SU-DHL-6 (cell line): ENCODE data around the gene MAP1A.

Source experiments
- H2AFZ ChIP-seq: fragments of 200-600 bp; sonication (generic); 2 replicates; pipeline ENCODE4 v1.6.1; 2014; ENCODE audit warnings: low read depth, mild to moderate bottlenecking, moderate library complexity, mixed read lengths, antibody characterized with exemption, low read length; ENCODE audit not compliant: severe bottlenecking
- H3F3A ChIP-seq: fragments of 200-600 bp; shearing (Covaris generic); 2 replicates; pipeline ENCODE4 v1.6.0; 2016; ENCODE audit warnings: antibody characterized with exemption, mild to moderate bottlenecking; ENCODE audit not compliant: insufficient read depth
- H3K27ac ChIP-seq: fragments of 200-600 bp; sonication (generic); 2 replicates; pipeline ENCODE4 v1.5.1; 2016; ENCODE audit warnings: low read depth, mild to moderate bottlenecking, low read length, moderate library complexity, mixed read lengths
- H3K27me3 ChIP-seq: fragments of 200-600 bp; sonication (generic), shearing (Covaris generic); 2 replicates; pipeline ENCODE4 v1.6.0; 2014; ENCODE audit warnings: mild to moderate bottlenecking, low read length
- H3K36me3 ChIP-seq: fragments of 200-600 bp; sonication (generic); 2 replicates; pipeline ENCODE4 v1.6.1; 2014; ENCODE audit warnings: mild to moderate bottlenecking, low read length, mixed read lengths
- H3K4me2 ChIP-seq: fragments of 300-600, 200-600 bp; shearing (Covaris generic), sonication (generic); 2 replicates; pipeline ENCODE4 v1.6.0; 2014; ENCODE audit warnings: low read length, low read depth, mild to moderate bottlenecking; ENCODE audit not compliant: poor library complexity, severe bottlenecking
- H3K4me3 ChIP-seq: fragments of 200-600 bp; sonication (generic); 2 replicates; pipeline ENCODE4 v1.5.1; 2014; ENCODE audit warnings: antibody characterized with exemption, low read length, mild to moderate bottlenecking, mixed read lengths; ENCODE audit not compliant: insufficient read depth, poor library complexity, severe bottlenecking
- H3K79me2 ChIP-seq: fragments of 200-600 bp; sonication (generic); 2 replicates; pipeline ENCODE4 v1.6.1; 2014; ENCODE audit warnings: mild to moderate bottlenecking, low read length, moderate library complexity; ENCODE audit not compliant: insufficient read depth
- H3K9ac ChIP-seq: fragments of 200-600 bp; sonication (generic); 2 replicates; pipeline ENCODE4 v1.7.0; 2014; ENCODE audit warnings: mild to moderate bottlenecking, low read length
- H3K9me2 ChIP-seq: fragments of 200-600 bp; sonication (generic); replicated peaks from 2 replicates; pipeline ENCODE4 v1.6.1; 2014; ENCODE audit warnings: low read length; ENCODE audit not compliant: insufficient read depth
- H3K9me3 ChIP-seq: fragments of 200-600 bp; sonication (generic); 2 replicates; pipeline ENCODE4 v1.6.1; 2014; ENCODE audit warnings: low read length, mixed read lengths; ENCODE audit not compliant: insufficient read depth
- H4K20me1 ChIP-seq: fragments of 200-600 bp; sonication (generic); 2 replicates; pipeline ENCODE4 v1.6.1; 2014; ENCODE audit warnings: low read depth, mild to moderate bottlenecking, antibody characterized with exemption, low read length, moderate library complexity, mixed read lengths
- CTCF ChIP-seq: fragments of 200-600 bp; sonication (generic); IDR thresholded peaks from one replicate; pipeline ENCODE4 v1.5.1; 2017; ENCODE audit warnings: antibody characterized with exemption, mild to moderate bottlenecking, low read length, moderate library complexity; ENCODE audit not compliant: insufficient read depth, poor library complexity, severe bottlenecking
- EZH2phosphoT487 ChIP-seq: fragments of 200-600 bp; sonication (generic), shearing (Covaris generic); conservative IDR thresholded peaks from 2 replicates; pipeline ENCODE4 v1.6.1; 2018; ENCODE audit warnings: mild to moderate bottlenecking, antibody characterized with exemption, low read length, moderate library complexity, mixed read lengths

Gene MAP1A

GRCh38 chr15:43528542-43529007, 11.2 kb downstream of the MAP1A start:
- Histone ChIP-seq H3K27me3 (no peaks in the 10 kb centered on the region), H2AFZ (no peak overlapping the region), H3K27ac (no peak overlapping the region), H3K4me2 (no peak overlapping the region), H3F3A (no peaks in the 10 kb centered on the region), H4K20me1 (no peaks in the 10 kb centered on the region), H3K36me3 (no peaks in the 10 kb centered on the region), H3K79me2 (no peaks in the 10 kb centered on the region), H3K4me3 (no peak overlapping the region), H3K9ac (no peak overlapping the region), H3K9me2 (no peaks in the 10 kb centered on the region), H3K9me3 (no peaks in the 10 kb centered on the region)
- TF ChIP-seq EZH2phosphoT487 (no peak), CTCF (no peak)

- Histone ChIP-seq H3K4me3 (no peak overlapping the region), H2AFZ (no peak overlapping the region), H3K36me3 (no peaks in the 10 kb centered on the region), H3K27ac (no peak overlapping the region), H3K9me2 (no peaks in the 10 kb centered on the region), H3K79me2 (no peaks in the 10 kb centered on the region), H3K9ac (no peak overlapping the region), H3K4me2 (no peak overlapping the region), H3K27me3 (no peaks in the 10 kb centered on the region), H3F3A (no peaks in the 10 kb centered on the region), H4K20me1 (no peaks in the 10 kb centered on the region), H3K9me3 (no peaks in the 10 kb centered on the region)
- TF ChIP-seq CTCF (no peak), EZH2phosphoT487 (no peak)
Measured at GRCh38 chr15:43529141-43529540, 11.7 kb downstream of the MAP1A start.

- H4K20me1 ChIP-seq: no peaks in the 10 kb centered on the region
- no peaks in the 10 kb centered on the region for H3K79me2 ChIP-seq
- H3F3A ChIP-seq: no peaks in the 10 kb centered on the region
- H3K9ac ChIP-seq: no peak overlapping the region
- no peak overlapping the region for H3K4me3 ChIP-seq
- no peak overlapping the region for H3K4me2 ChIP-seq
- no peaks in the 10 kb centered on the region for H3K27me3 ChIP-seq
- H3K27ac ChIP-seq: no peak overlapping the region
- no peak overlapping the region for H2AFZ ChIP-seq
- no peaks in the 10 kb centered on the region for H3K36me3 ChIP-seq
- no peak for TF ChIP-seq CTCF
- H3K9me3 ChIP-seq: no peaks in the 10 kb centered on the region
- no peaks in the 10 kb centered on the region for H3K9me2 ChIP-seq
Measured at GRCh38 chr15:43529587-43530345, 12.4 kb downstream of the MAP1A start.
